ENCODE data around the gene METTL26.

GRCh38 chr16:671353-672131 is 35.4 kb upstream of the METTL26 start:
- TF ChIP-seq TAF1 (IDR thresholded peaks at IDR 0.05; ENCODE audit: low read depth) (no peak), YY1 (IDR thresholded peaks at IDR 0.05; ENCODE audit: low read depth) (no peak), MAX (IDR thresholded peaks at IDR 0.05) (no peak), EP300 (IDR thresholded peaks at IDR 0.05; ENCODE audit: borderline replicate concordance) (no peak), CREB1 (IDR thresholded peaks at IDR 0.05; ENCODE audit: low read depth) (no peak), EGR1 (IDR thresholded peaks at IDR 0.05) (no peak), TCF12 (IDR thresholded peaks at IDR 0.05; ENCODE audit: low read depth) (no peak), CEBPB (IDR thresholded peaks at IDR 0.05) (no peak), RAD21 (IDR thresholded peaks at IDR 0.05; ENCODE audit: low read depth) (no peak), FOXM1 (IDR thresholded peaks at IDR 0.05; ENCODE audit: borderline replicate concordance, low read depth) (no peak), TEAD4 (IDR thresholded peaks at IDR 0.05) (no peak), NFIC (IDR thresholded peaks at IDR 0.05) (0 out of 2 replicates have a peak, but pooled peaks have one; percentile 18), USF1 (IDR thresholded peaks at IDR 0.05) (no peak)
- TF ChIP-seq, protein P1, sequence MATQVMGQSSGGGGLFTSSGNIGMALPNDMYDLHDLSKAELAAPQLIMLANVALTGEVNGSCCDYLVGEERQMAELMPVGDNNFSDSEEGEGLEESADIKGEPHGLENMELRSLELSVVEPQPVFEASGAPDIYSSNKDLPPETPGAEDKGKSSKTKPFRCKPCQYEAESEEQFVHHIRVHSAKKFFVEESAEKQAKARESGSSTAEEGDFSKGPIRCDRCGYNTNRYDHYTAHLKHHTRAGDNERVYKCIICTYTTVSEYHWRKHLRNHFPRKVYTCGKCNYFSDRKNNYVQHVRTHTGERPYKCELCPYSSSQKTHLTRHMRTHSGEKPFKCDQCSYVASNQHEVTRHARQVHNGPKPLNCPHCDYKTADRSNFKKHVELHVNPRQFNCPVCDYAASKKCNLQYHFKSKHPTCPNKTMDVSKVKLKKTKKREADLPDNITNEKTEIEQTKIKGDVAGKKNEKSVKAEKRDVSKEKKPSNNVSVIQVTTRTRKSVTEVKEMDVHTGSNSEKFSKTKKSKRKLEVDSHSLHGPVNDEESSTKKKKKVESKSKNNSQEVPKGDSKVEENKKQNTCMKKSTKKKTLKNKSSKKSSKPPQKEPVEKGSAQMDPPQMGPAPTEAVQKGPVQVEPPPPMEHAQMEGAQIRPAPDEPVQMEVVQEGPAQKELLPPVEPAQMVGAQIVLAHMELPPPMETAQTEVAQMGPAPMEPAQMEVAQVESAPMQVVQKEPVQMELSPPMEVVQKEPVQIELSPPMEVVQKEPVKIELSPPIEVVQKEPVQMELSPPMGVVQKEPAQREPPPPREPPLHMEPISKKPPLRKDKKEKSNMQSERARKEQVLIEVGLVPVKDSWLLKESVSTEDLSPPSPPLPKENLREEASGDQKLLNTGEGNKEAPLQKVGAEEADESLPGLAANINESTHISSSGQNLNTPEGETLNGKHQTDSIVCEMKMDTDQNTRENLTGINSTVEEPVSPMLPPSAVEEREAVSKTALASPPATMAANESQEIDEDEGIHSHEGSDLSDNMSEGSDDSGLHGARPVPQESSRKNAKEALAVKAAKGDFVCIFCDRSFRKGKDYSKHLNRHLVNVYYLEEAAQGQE (IDR thresholded peaks at IDR 0.05; ENCODE audit: low read depth): no peak
